ENCODE measurements around the gene TRIM63.

DNA sequence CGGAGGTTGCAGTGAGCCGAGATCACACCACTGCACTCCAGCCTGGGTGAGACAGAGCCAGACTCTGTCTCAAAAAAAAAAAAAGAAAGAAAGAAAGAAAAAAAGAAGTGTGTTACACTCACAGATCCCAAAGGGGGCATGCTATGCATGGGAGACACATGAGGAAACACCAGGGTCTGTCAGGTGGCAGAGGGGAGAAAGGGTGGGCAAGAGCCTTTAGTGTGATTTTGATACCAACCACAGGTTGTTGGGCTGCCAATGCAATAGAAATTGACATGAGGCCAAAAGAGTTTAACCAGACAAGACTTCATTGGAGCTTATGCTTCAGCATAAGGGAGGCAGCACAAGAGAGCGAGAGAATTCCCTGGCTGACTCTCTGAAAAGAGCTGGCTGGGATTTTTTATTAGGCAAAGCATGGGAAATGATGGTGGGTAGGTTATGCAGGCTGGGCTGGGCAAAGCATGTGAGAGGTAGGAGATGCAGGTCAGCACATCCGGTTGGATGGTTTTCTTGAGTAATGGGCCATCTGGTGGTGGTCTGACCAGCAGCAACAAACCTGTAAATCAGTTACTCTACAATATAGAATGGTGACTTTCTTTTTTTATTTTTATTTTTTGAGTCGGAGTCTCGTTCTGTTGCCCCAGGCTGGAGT is 57.5 kb downstream of the TRIM63 start:
- TF ChIP-seq, protein P1, sequence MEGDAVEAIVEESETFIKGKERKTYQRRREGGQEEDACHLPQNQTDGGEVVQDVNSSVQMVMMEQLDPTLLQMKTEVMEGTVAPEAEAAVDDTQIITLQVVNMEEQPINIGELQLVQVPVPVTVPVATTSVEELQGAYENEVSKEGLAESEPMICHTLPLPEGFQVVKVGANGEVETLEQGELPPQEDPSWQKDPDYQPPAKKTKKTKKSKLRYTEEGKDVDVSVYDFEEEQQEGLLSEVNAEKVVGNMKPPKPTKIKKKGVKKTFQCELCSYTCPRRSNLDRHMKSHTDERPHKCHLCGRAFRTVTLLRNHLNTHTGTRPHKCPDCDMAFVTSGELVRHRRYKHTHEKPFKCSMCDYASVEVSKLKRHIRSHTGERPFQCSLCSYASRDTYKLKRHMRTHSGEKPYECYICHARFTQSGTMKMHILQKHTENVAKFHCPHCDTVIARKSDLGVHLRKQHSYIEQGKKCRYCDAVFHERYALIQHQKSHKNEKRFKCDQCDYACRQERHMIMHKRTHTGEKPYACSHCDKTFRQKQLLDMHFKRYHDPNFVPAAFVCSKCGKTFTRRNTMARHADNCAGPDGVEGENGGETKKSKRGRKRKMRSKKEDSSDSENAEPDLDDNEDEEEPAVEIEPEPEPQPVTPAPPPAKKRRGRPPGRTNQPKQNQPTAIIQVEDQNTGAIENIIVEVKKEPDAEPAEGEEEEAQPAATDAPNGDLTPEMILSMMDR (IDR thresholded peaks at IDR 0.05): no peak
- TF ChIP-seq CHD2 (IDR thresholded peaks at IDR 0.05; ENCODE audit: low read length, partially characterized antibody) (no peak), HES2 (IDR thresholded peaks at IDR 0.05) (no peak), HOXA7 (CRISPR knock-in tag; IDR thresholded peaks at IDR 0.05) (no peak), REST (IDR thresholded peaks at IDR 0.05) (no peak), MAX (IDR thresholded peaks at IDR 0.05) (no peak)
